ENCODE measurements around the gene TNPO3. TPM values are rescaled to one million over a fixed set of nuclear protein-coding genes. Genes with fewer than 3 reads are reported as not detected.
"Not testable (repeated sequence)": the region's sequence is repeated elsewhere in the genome, so short reads cannot be mapped to it uniquely, and the experiment has no call there.

Gene TNPO3
- total RNA-seq, 1 experiment from 2014 or later = 59.2 TPM

GRCh38 chr7:129043012-129043411 is 11.9 kb downstream of the TNPO3 start:
- H3K79me2 ChIP-seq (ENCODE audit: low read depth) = peaks cover 97% of the 10 kb centered on the region
- H3K36me3 ChIP-seq (ENCODE audit: low read depth) = peaks cover 11% of the 10 kb centered on the region; the same call in 1 of the 2 replicates
- no TSS peak for BruUV-seq (replicated peaks)
- no peaks in the 10 kb centered on the region for H3K9me3 ChIP-seq (ENCODE audit: insufficient read depth, low read depth)
- no peaks in the 10 kb centered on the region for H3K9me2 ChIP-seq (ENCODE audit: insufficient read depth)
- no peaks in the 10 kb centered on the region for H3F3A ChIP-seq (ENCODE audit: insufficient read depth, low read depth)
- ChIA-PET CTCF (no interaction called here), POLR2A (ENCODE audit: unreplicated experiment) (no interaction called here)
- intact Hi-C loops (cut with micrococcal nuclease; ENCODE audit: unreplicated experiment) = no loop called here
- no peak overlapping the region for H2AFZ ChIP-seq
- no peak overlapping the region for H3K4me2 ChIP-seq
- peaks cover 87% of the 10 kb centered on the region for H4K20me1 ChIP-seq (ENCODE audit: insufficient read depth)
- no peak overlapping the region for H3K4me3 ChIP-seq
- no peaks in the 10 kb centered on the region for H3K4me1 ChIP-seq (replicated peaks; ENCODE audit: insufficient read depth)
- H3K27ac ChIP-seq = no peak overlapping the region
- no peak for TF ChIP-seq CTCF (conservative IDR thresholded peaks at IDR 0.05)
- no peak for TF ChIP-seq EZH2 (IDR thresholded peaks at IDR 0.05; ENCODE audit: low read depth)
- no peak for DNase-seq
- H3K27me3 ChIP-seq (ENCODE audit: insufficient read depth, low read depth) = no peaks in the 10 kb centered on the region

GRCh38 chr7:129041142-129042085 is 13.5 kb downstream of the TNPO3 start:
- BruUV-seq (replicated peaks) = no TSS peak
- ChIA-PET POLR2A (ENCODE audit: unreplicated experiment) (no interaction called here), CTCF (no interaction called here)
- no peaks in the 10 kb centered on the region for H3K4me1 ChIP-seq (replicated peaks; ENCODE audit: insufficient read depth)
- H4K20me1 ChIP-seq (ENCODE audit: insufficient read depth) = peaks cover 78% of the 10 kb centered on the region
- H3K27me3 ChIP-seq (ENCODE audit: insufficient read depth, low read depth) = no peaks in the 10 kb centered on the region
- no peaks in the 10 kb centered on the region for H3F3A ChIP-seq (ENCODE audit: insufficient read depth, low read depth)
- peaks cover 11% of the 10 kb centered on the region; the same call in 1 of the 2 replicates for H3K36me3 ChIP-seq (ENCODE audit: low read depth)
- no peak overlapping the region for H3K4me3 ChIP-seq
- peaks cover 97% of the 10 kb centered on the region for H3K79me2 ChIP-seq (ENCODE audit: low read depth)
- TF ChIP-seq EZH2 (IDR thresholded peaks at IDR 0.05; ENCODE audit: low read depth) = no peak
- TF ChIP-seq CTCF (conservative IDR thresholded peaks at IDR 0.05) = no peak
- intact Hi-C loops (cut with micrococcal nuclease; ENCODE audit: unreplicated experiment) = no loop called here
- no peaks in the 10 kb centered on the region for H3K9me3 ChIP-seq (ENCODE audit: insufficient read depth, low read depth)
- H3K27ac ChIP-seq = no peak overlapping the region
- no peaks in the 10 kb centered on the region for H3K9me2 ChIP-seq (ENCODE audit: insufficient read depth)
- H2AFZ ChIP-seq = no peak overlapping the region
- DNase-seq = no peak
- no peak overlapping the region for H3K4me2 ChIP-seq

- POLR2A ChIA-PET (ENCODE audit: unreplicated experiment); intact Hi-C loops (cut with micrococcal nuclease; ENCODE audit: unreplicated experiment); H2AFZ ChIP-seq; CTCF ChIA-PET; H3K27me3 ChIP-seq (ENCODE audit: insufficient read depth, low read depth); H3K27ac ChIP-seq; H3K4me1 ChIP-seq (replicated peaks; ENCODE audit: insufficient read depth); H3K9me2 ChIP-seq (ENCODE audit: insufficient read depth); H3K9me3 ChIP-seq (ENCODE audit: insufficient read depth, low read depth); H3K4me3 ChIP-seq; DNase-seq; BruUV-seq (replicated peaks); H3F3A ChIP-seq (ENCODE audit: insufficient read depth, low read depth); H3K4me2 ChIP-seq: not testable (repeated sequence)
- H3K79me2 ChIP-seq (ENCODE audit: low read depth) = peaks cover 88% of the 10 kb centered on the region
- H4K20me1 ChIP-seq (ENCODE audit: insufficient read depth) = peaks cover 58% of the 10 kb centered on the region
- H3K36me3 ChIP-seq (ENCODE audit: low read depth) = peaks cover 11% of the 10 kb centered on the region; the same call in 1 of the 2 replicates
Observed at GRCh38 chr7:129038468-129038867, 16.4 kb downstream of the TNPO3 start.
